ENCODE measurements around the gene PLOD2. TPM values are rescaled to one million over a fixed set of nuclear protein-coding genes. Genes with fewer than 3 reads are reported as not detected.
A peak's percentile ranks its signal among the peaks of the same experiment; 100 is the strongest.

PLOD2 gene
- total and polyA plus RNA-seq, 2 of the 4 experiments (the other 2 are of a cell fraction): 84.0 to 117 TPM

- ATAC-seq (ENCODE audit: low read depth) (no peak), DNase-seq (no peak)
- ChIA-PET CTCF (no interaction called here), POLR2A (ENCODE audit: unreplicated experiment) (no interaction called here)
- Histone ChIP-seq H3K9ac (ENCODE audit: low read depth, low read length) (no peak overlapping the region), H2AFZ (replicated peaks; ENCODE audit: low read length, poor library complexity) (no peak overlapping the region), H3K4me3 (ENCODE audit: insufficient read depth, low read depth, low read length) (no peak overlapping the region), H3K27ac (ENCODE audit: insufficient read depth, low read length) (no peak overlapping the region), H3K79me1 (ENCODE audit: low read depth in 1 of 2, low read length in 2 of 2) (no peaks in the 10 kb centered on the region), H2AK5ac (ENCODE audit: low read depth, low read length) (no peak overlapping the region), H2AK9ac (replicated peaks; ENCODE audit: low read depth, low read length, poor library complexity) (no peak overlapping the region), H4K20me1 (ENCODE audit: insufficient read depth, low read length) (no peaks in the 10 kb centered on the region), H2BK20ac (ENCODE audit: low read depth, low read length) (no peak overlapping the region), H3K36me3 (ENCODE audit: control insufficient read depth, insufficient read depth, low read length) (no peaks in the 10 kb centered on the region), H3K9me1 (ENCODE audit: insufficient read depth, low read length) (peaks cover 3% of the 10 kb centered on the region; the same call in 1 of the 2 replicates), H2BK120ac (ENCODE audit: low read depth, low read length) (no peak overlapping the region), H4K8ac (ENCODE audit: low read depth in 2 of 2, low read length in 2 of 2) (no peak overlapping the region), H3K9me3 (ENCODE audit: control insufficient read depth, insufficient read depth, low read length) (no peaks in the 10 kb centered on the region), H4K5ac (ENCODE audit: low read depth, low read length) (no peak overlapping the region), H3K4me1 (ENCODE audit: control insufficient read depth, insufficient read depth, low read length) (peaks cover 8% of the 10 kb centered on the region), H3K4me2 (ENCODE audit: low read depth, low read length) (no peak overlapping the region), H3K56ac (ENCODE audit: extremely low read depth, insufficient read depth, low read length) (no peak overlapping the region), H3K14ac (replicated peaks; ENCODE audit: low read depth, low read length) (no peak overlapping the region), H3K18ac (ENCODE audit: low read depth, low read length) (no peak overlapping the region), H3K4ac (ENCODE audit: low read depth, low read length) (no peak overlapping the region), H2BK5ac (ENCODE audit: low read depth, low read length, poor library complexity, severe bottlenecking) (no peak overlapping the region), H3K27me3 (ENCODE audit: control insufficient read depth, insufficient read depth, low read length) (no peaks in the 10 kb centered on the region), H3K23ac (ENCODE audit: low read depth, low read length) (no peak overlapping the region), H4K91ac (ENCODE audit: insufficient read depth, low read depth, low read length) (no peak overlapping the region), H2BK15ac (ENCODE audit: low read depth, low read length) (no peak overlapping the region)
- no CpG with 5 or more reads among the region's 1 CpG for WGBS, 2 experiments (ENCODE audit: extremely low coverage in 2 of 2, insufficient read length in 1 of 2)
- dilution Hi-C loops (cut with HindIII; ENCODE audit: low sequenced_read_pairs, unreplicated experiment): no loop called here
- TF ChIP-seq FOS (IDR thresholded peaks at IDR 0.05; ENCODE audit: low read depth, low read length): no peak
- peak; percentile 47; the same call in 1 of the 2 replicates for TF ChIP-seq USF2 (IDR thresholded peaks at IDR 0.05; ENCODE audit: low read depth, low read length)
- intact Hi-C loops (cut with micrococcal nuclease): no loop called here
- no TSS peak for BruUV-seq (replicated peaks)
- in situ Hi-C loops (cut with MboI; ENCODE audit: low sequenced_read_pairs): loop anchor here (10.0 kb wide), 1 partner anchor 395 kb away; no protein-coding TSS in a partner anchor
Measured at GRCh38 chr3:146169891-146170290, 8.9 kb upstream of the PLOD2 start.

Measured in IMR-90 (cell line).